Cardiac septum (tissue), 1 donor: Measurements from ENCODE around the gene ABO. TPM values are rescaled to one million over a fixed set of nuclear protein-coding genes. Genes with fewer than 3 reads are reported as not detected.
A peak's percentile ranks its signal among the peaks of the same experiment; 100 is the strongest.
"Not testable (repeated sequence)": the region's sequence is repeated elsewhere in the genome, so short reads cannot be mapped to it uniquely, and the experiment has no call there.

Experiments
- DNase-seq: peaks from one replicate; pipeline ENCODE4 v3.0.0-alpha.2; 2020; ENCODE audit warnings: low spot score
- intact Hi-C: fragments of 100-400 bp; cut with DNase I; formaldehyde crosslinking; loops from one replicate; pipeline ENCODE4 v1.14.0; 2022
- long read RNA-seq: library from polyadenylated mRNA; unstranded; transcript quantifications from one replicate; pipeline ENCODE4 v2.0.0, GENCODE V29; 2021
- total RNA-seq: library from RNA; stranded (reverse); fragmentation: NEBNext Ultra II Directional; extraction: Animal tissue kit (Norgen Biotek cat#: 25700); gene quantifications from one replicate; pipeline ENCODE4 v1.2.1, GENCODE V29; 2021
- donor health status: DM: no; HTN: no; CAD: no.

ABO gene
- total RNA-seq: 2.0 TPM
- long read RNA-seq, partial matches to known transcripts: 0 of 3 reads
- long read RNA-seq, other reads (novel, unspliced or antisense): 3 of 3 reads

DNA sequence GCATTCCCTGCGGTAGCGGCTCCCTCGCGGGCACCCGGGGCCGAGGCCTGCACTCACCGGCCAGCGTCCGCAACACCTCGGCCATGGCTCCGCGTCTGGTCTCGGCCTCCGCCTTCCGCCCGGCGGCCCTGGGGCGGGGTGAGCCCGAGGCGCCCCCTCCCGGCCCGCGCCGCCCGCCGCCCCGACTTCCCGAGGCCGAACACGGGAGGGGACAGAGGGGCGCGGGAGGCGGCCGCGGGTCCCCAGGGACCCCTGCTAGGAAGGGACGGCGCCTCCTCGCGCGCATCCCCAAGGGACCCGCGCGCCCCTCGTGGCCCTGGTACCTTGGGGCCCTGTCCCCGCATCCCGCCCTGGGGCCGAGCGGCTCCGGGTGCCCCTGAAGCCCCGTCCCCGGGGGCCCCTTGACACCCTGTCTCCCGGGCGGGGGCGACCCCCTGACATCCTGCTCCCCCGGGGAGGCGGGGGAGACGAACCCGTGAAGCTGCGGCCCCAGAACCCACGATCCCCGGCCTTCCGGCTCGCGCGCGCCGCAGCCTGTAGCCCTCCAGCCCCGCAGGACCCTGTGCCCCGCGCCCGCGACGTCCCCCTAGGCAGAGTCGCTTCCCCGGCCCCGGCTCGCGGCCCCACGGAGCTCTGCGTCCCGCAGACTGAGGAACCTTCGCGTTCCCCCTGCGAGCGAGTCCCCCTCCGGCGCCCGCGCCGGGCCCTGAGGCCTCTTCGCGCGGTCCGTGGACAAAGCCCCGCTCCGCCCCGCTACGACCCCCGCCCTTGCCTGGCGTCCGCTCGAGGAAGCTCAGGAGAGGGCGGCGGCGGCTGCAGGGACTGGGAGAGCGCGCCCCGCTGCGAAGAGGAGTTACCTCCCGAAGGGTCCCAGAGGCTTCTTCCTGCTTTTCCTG, at the start of gene ABO:
TSS of gene ABO (minus strand) at position 97 of the 896 bp plus-strand sequence.
- intact Hi-C loops: no loop called here
- no peak for DNase-seq

DNA sequence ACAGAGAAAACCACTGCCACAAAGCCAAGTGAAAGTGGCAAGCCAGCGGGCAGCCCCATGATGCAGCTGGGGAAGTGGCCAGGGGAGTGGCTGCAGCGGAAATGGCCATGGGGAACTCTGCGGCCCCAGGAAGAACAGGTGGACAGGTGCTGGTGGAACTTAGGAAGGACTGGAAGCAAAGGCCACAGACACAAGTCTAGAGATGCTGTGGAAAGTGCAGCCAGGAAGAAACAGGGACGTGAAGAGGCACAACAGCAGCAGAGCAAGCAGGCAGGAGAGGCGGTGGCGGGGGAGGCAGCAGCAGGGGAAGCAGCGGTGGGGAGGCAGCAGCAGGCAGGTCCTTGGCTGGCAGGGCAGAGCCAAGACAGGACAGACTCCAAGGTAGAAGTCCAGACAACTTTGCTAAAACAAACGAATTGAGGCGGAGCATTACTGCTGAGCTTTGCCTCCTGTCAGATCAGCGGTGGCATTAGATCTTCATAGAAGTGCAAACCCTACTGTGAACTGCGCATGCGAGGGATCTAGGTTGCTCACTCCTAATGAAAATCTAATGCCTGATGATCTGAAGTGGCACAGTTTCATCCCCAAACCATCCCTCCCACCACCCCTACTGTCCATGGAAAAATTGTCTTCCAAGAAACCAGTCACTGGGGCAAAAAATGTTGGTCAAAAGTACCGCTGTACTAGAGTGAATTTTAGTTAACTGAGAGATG, 49.1 kb upstream of the ABO start:
- peak; percentile 62 for DNase-seq
- intact Hi-C loops: no loop called here

DNA sequence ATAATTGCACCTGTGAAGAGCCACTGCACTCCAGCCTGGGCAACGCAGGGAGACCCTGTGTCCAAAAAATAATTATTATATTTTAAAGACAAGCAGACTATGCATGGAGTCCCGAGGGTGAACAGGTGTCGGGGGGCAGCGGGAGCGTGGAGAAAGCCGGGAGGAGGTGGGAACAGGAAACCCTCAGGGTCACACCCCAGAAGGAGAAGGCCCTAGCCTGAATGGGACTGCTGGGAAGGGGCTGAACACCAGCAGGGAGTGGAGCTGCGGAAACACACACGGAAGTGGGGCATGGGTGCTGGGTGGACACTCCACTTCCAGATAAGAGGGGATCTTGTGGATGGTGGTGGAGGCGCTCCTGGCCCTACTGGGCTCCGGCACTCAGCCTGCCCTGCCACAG, 48.2 kb upstream of the ABO start:
- intact Hi-C loops: no loop called here
- DNase-seq: peak; percentile 41

DNA sequence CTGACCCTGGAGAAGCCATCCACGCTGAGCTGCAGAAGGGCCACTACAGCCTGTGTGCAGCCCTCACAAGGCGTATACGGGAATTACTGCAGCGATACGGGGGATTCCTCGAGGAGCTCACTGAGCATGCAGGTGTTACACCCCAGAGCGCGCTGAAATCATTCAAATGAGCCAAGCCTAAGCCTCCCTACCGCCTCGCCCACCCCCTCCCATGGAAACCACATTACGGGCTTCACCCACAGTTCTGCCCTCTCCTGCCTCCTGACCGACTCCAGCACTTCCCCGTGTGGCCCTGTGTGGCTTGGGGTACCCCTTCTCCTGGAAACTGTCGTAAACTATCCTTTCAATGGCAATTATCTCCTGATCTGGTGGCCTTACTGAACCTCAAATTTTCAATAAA, 47.7 kb upstream of the ABO start:
- intact Hi-C loops: no loop called here
- DNase-seq: peak; percentile 24

DNA sequence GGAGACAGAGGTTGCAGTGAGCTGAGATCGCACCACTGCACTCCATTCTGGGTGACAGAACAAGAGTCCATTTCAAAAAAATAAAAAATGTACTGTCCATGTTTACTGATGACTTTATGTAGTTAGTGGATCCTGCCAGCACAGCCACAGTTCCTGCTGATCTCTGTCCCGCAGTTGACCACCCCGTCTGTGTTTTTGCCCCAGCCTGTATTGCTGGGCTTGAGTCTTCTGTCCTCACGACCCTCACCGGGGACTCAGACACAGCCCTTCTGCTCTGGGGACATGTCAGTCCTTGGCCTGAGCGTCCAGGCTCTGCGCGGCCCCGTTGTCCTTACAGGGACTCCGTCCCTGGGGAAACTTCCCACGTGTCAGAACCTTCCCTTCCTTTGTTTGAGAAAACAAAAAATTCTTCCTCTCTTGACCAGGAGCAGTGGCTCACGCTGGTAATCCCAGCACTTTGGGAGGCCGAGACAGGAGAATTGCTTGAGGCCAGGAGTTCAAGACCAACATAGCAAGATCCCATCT, 46.5 kb upstream of the ABO start:
- DNase-seq: peak; percentile 61
- intact Hi-C loops: no loop called here

DNA sequence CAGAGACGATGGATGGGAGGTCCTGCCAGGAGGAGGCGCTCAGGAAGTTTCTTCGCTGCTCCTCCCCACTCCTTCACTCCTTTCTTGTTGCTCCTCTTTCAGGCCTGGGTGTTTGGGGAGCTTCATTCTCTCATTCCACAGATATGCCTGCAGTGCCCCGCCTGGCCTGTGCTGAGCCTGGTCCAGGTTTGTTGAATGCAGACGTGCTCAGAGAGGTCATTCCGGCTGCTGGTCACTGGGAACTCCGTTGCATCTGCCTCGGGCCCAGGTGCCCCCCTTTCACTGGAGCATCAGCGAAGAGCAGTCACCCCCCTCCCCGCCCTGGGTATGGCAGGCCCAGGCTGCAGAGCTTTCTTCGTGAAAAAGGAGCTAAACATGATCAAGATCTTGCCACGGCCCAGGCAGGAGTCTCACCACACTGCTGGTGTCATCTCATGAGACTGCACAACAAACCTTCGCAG, 45.5 kb upstream of the ABO start:
- intact Hi-C loops: no loop called here
- DNase-seq: peak; percentile 54

DNA sequence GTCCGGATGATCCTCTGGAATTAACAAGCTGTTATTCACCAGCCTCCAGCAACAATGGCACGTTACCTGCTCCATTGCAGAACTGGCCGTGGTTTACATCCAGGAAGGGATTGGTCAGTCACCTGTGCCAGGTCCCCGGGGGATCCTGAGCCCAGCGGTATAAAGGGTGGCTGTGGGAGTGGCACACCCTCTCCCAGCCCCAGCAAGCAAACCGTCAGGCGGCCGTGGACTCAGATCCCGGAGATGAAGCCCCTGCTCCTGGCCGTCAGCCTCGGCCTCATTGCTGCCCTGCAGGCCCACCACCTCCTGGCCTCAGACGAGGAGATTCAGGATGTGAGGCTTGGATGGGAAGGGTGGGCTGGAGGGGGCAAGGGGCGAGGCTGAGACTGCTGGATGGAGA, 42.5 kb upstream of the ABO start:
- intact Hi-C loops: not testable (repeated sequence)
- peak; percentile 29 for DNase-seq

DNA sequence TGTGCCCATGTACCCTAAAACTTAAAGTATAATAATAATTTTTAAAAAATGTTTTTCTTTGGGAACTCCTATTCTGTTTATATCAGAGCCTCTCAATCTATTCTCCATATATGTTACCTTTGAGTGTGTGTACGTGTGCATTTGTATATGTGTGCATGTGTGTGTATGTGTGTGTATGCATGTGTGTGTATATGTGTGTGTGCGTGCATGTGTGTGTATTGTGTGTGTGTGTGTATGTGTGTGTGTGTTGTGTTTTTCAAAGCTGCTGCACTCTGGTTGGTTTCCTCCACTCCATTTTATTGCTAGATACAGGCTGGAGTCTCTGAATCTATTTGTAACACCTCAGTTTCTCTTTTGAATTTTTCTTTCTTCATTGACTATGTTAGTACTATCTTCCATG, 41.0 kb upstream of the ABO start:
- DNase-seq: no peak
- intact Hi-C loops: no loop called here

DNA sequence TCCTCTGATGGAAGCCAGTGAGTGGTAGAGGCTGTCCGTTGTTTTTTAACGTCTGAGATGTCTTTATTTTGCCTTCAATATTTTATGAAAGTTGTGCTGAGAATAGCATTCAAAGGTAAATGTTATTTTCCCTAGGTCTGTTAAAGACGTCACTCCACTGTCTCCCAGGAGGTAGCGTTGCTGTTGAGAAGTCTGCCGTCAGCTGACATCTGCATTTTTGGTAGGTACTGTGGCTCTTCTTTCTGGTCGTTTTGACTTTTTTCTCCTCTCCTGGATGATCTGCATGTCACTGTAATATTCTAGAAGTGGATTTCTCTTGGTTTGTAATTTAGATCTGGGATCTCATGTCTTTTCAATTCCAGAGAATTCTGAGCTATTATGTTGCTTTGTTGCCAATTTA, 34.6 kb upstream of the ABO start:
- intact Hi-C loops: no loop called here

DNA sequence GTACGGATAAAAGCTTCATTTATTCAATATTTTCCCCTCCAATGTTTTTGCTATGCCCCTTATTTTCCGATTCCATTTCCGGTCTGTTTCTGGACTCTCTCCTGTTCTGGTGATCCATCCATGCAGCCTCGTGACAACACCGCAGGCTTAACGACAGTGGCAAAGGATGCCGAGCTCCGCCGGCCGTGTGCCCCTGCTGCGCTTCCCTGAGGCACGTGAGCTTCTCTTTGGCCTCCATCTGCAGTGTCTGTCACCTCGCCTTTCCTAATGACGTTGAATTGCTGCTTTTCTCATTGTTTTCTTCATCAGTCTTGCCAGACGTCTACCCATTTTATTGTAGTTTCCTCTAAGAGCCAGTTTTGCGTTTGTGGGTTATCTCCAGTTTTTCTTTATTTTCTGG, 32.3 kb upstream of the ABO start:
- intact Hi-C loops: no loop called here
- DNase-seq: no peak

More for the DNA sequence above, 34.6 kb upstream of the ABO start:
- no peak for DNase-seq

DNA sequence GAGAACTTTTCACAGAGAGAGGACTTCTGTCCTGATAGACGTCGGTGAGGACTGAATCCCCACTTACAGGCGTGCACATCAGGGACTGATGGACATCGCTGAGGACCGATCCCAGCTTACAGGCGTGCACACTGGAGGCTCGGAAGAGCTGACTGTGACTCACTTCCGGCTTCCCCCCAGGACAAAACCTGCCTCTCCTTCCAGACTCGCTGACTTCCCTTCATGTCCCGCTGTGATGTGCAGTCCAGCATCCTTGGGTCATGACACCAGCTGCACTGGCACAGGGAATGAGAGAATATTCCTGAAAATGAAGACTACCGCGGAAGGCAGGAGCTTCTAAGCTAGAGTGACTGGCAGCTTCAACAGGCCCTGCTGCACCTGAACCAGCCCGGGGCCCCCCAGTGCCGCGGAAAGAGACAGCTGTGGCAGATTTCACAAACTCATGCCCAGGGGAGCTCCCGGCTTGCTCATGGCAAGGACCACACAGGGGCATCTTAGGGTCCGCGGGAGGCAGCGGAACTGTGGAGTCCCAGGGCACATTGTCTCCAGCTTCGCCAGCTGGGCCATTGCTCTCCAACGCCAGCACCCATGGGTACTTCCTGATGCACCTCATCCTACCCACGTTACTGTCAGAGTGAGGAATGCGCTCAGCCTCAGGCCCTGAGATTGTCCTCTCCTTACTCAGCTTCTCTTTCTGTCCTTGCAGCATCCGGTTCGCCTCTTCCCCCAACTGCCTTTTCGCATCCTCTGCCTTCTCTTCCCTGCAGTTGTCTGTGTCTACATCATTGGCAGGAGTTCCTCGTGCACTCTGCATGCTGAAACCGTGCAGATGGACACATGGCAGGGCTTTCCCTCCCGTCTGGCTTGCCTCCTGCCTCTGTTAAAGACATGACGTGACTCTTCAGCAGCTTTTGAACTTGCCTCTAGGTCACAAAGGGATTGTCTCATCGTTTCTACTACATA, 31.5 kb upstream of the ABO start:
- intact Hi-C loops: no loop called here
- DNase-seq: no peak

DNA sequence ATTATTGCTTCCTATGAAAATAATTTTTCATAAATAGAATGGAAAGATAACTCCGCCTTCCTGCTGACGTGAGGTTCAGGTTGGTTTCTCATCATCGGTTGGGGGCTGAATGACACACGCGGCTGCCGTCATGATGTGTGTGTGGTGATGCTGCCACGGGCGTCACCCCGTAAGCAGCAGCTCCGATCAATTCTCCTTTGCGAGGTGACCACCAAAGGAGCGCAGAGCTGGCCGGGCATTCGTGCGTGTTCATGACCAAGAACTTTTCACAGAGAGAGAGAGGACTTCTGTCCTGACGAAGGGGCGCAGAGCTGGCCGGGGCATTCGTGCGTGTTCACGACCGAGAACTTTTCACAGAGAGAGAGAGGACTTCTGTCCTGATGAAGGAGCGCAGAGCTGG, 30.7 kb upstream of the ABO start:
- intact Hi-C loops: no loop called here
- no peak for DNase-seq

DNA sequence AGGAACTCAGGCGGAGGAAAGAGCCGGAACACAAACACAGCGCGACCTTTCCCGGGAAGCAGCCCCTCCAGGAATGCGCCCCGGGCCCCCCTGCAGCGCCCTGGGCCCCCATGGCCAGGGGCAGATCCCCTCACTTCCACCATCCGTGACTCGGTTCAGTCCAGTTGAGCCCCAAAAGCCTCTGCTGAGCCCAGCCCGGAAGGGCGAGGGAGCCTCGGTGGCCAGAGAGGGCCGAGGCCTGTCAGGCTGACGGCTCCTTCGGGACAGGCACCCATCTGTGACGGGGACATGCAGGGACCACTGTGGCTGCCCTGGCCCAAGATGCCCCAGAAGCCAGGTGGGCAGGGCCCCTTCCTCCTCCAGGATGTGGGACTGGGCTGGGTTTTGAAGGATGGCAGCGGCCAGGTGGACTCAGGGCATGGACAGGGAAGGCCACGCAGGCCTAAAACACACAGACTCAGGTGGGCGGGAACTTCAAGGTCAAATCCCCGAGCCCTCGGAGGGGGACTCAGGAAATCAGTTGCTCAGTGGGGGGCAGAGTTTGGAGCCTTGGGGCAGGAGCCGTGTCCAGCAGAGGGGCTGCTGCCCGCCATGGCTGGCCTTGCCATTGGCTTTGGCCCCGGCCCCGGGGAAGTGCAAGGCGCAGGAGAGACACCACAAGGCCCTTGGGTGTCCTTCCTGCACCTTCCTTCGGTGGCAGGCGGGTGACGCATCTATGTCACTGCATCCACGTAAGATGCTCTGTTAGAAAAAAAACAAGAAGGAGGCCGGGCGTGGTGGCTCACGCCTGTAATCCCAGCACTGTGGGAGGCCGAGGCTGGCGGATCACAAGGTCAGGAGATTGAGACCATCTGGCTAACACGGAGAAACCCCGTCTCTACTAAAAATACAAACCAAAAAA, 29.7 kb upstream of the ABO start:
- intact Hi-C loops: no loop called here
- no peak for DNase-seq

DNA sequence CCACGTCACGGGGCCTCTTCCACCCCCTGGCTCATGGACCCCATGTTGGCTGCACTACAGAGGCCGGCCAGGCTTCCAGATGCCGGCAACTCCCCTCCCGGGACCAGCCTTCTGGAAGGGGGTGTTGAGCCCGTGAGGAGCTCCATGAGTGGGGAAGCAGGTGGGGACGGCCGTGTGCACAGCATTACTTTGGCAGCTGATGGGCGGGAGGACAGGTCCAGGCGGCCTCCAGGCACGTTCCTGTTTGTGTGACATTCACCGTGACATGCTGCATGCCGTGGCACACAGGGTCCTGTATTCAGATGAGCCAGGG, 29.1 kb upstream of the ABO start:
- DNase-seq: no peak
- intact Hi-C loops: no loop called here

DNA sequence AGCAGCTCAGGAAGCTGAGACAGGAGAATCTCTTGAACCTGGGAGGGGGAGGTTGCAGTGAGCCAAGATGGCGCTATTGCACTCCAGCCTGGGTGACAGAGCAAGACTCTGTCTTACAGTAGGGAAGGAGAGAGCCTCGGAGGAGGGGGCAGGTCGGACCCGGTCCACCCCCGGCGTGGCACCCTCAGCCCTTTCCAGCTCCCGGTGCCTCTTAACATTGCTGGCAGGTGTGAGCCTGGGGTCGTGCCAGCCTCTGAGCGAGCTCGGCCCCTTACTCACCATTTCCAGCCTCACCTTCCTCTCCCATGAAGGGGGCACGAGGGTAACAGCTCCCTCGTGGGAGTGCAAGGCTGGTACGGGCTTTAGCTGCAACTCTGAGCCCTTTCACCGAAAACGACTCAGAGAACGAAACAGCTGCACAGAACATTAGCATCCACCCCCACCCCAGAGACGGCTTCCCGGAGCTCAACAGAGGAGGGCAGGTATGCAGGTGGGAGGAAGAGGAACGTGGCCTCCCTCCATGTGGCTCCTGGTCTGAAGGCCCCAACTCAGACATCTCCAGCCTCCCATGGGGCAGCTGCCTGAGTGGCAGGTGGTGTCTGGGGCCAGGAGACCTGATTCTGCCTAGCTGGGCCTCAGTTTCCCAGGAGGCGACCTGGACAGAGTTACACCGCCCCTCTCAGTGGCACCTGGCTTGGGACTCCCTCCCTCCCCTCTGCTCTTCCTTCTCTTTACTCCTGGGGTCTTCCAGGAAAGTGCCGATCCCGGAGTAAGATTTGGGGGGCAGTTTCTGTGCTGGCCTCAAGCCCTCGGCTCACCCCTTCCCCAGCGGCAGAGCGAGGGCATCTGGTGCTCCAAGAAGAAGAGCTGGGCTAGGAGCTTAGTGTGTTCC, 28.5 kb upstream of the ABO start:
- DNase-seq: no peak
- intact Hi-C loops: no loop called here

DNA sequence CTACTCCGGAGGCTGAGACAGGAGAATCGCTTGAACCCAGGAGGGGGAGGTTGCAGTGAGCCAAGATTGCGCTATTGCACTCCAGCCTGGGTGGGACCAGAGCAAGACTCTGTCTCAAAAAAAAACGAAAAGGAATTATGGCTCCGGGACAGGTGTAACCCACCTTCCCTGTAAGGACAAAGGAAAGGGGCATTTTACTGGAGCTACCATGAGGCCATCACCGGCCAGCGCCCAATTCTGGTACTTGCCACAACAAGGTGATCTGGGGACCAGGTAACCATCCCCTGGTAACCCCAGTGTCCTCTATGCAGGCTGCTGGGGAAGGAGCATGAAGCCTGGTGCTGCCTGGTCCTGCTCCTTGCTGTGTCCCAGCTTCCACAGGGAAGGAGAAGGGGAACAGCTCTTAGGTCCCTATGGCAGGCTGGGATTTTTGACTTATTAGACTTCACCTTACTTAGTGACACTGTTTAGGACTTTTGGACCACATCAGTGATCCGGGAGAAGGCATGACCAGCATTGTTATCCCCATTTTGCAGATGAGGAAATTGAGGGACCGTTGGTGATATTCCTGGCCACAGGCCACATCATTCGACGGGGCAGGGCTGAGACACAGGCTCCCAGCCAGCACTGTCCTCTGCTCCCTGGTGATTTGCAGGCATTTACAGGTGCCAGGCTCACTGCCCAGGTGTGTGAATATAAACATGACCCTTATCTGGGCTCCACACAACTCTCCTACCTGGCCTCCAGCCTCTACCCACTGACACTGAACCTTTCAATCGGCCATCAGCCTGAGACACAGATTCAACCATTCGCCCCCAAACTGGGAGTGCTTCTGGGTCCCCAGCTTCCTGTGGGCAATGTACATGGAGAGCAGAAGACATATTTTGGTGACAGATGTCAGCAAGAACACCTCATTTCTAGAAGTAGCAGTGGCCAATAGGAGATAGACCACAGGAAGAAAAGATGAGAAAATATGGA, 26.5 kb upstream of the ABO start:
- intact Hi-C loops: no loop called here

More for the DNA sequence above, 26.5 kb upstream of the ABO start:
- DNase-seq: no peak
